Gastroesophageal sphincter (tissue), 4 donors: ENCODE data around the gene ECHDC3. TPM values are rescaled to one million over a fixed set of nuclear protein-coding genes. Genes with fewer than 3 reads are reported as not detected.

Source experiments
- ATAC-seq: fragments of 150-250 bp; one replicate; pipeline ENCODE4 v1.9.1; 2016; ENCODE audit warnings: mild to moderate bottlenecking, moderate library complexity
- H3K27ac ChIP-seq, 4 donors: fragments of 200-600 bp; sonication (generic) in 3 of 4; 1 replicate in 3 of 4; 2 replicates in 1 of 4; pipeline ENCODE4 v1.5.1; 2016 to 2019
- H3K27me3 ChIP-seq: fragments of 200-600 bp; sonication (generic); one replicate; pipeline ENCODE4 v1.5.1; 2019
- H3K36me3 ChIP-seq, 2 donors: fragments of 200-600 bp; sonication (generic); one replicate each; pipeline ENCODE4 v1.5.1; 2019; ENCODE audit warnings: control low read depth in 1 of 2
- H3K4me1 ChIP-seq, 3 donors: fragments of 200-600 bp; sonication (generic); 1 replicate in 2 of 3; 2 replicates in 1 of 3; pipeline ENCODE4 v1.5.1; 2016 to 2019; ENCODE audit warnings: control low read depth in 2 of 3
- H3K4me3 ChIP-seq, 2 donors: fragments of 200-600 bp; sonication (generic); one replicate each; pipeline ENCODE4 v1.5.1; 2019; ENCODE audit warnings: mild to moderate bottlenecking in 1 of 2, moderate library complexity in 1 of 2
- H3K9me3 ChIP-seq, 3 donors: fragments of 200-600 bp; sonication (generic); one replicate each; pipeline ENCODE4 v1.5.1; 2017 to 2019; ENCODE audit warnings: control low read depth in 2 of 3
- EP300 ChIP-seq: sonication (generic); formaldehyde crosslinking; IDR thresholded peaks from one replicate; pipeline ENCODE4 v1.6.1; 2017; ENCODE audit warnings: antibody characterized with exemption, mild to moderate bottlenecking
- POLR2A ChIP-seq, 2 donors: fragments of 450-650 bp; IDR thresholded peaks; one replicate each; pipeline ENCODE4 v1.6.1; 2017; ENCODE audit warnings: antibody characterized with exemption in 2 of 2, mild to moderate bottlenecking in 2 of 2, moderate library complexity in 1 of 2
- POLR2AphosphoS5 ChIP-seq: sonication (generic); formaldehyde crosslinking; IDR thresholded peaks from one replicate; pipeline ENCODE4 v1.6.1; 2017; ENCODE audit warnings: antibody characterized with exemption
- WGBS, 2 donors: methylation state at CpG; one replicate each; pipeline ENCODE4 v1.1.5; 2018; ENCODE audit warnings: low coverage in 1 of 2; 5-methylcytosine and 5-hydroxymethylcytosine counted together
- total RNA-seq, 4 donors: library from RNA; depleted of rRNA; stranded (reverse); fragments of >200 nt; gene quantifications; one replicate each; pipeline ENCODE4 v1.1.0, GENCODE V29; 2016
- TF ChIP-seq, protein P1 (sequence below), 4 experiments: fragments of 200-600 bp in 2 of 4; fragments of 450-650 bp in 2 of 4; sonication (generic) in 1 of 4; IDR thresholded peaks; one replicate each; pipeline ENCODE4 v1.5.1; 2017 to 2019; ENCODE audit warnings: antibody characterized with exemption in 4 of 4, mild to moderate bottlenecking in 2 of 4, moderate library complexity in 2 of 4

Gene ECHDC3
- total RNA-seq, 4 donors from 2014 or later = 7.3 to 19.3 (median 14.0) TPM

DNA sequence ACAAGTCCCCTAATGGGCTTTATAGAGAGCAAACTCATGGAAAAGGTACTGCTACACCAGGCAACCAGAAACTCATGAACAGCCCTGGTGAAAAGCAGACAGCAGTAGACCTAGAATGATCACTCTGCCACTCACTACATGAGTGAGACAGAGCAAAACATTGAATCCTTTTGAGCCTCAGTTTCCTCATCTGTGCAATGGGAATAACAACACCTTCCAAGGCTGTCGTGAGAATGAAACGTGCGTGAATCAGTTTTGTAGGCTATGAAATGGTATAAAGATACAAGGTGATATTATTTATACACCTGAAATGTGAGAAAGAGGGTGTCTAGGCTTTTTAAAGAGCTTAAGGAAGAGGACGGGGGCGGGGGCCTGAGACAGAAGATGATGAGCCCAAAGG, 66.6 kb downstream of the ECHDC3 start:
- TF ChIP-seq POLR2A (IDR thresholded peaks at IDR 0.05) (no peak), POLR2AphosphoS5 (no peak), EP300 (no peak)
- TF ChIP-seq, protein P1, sequence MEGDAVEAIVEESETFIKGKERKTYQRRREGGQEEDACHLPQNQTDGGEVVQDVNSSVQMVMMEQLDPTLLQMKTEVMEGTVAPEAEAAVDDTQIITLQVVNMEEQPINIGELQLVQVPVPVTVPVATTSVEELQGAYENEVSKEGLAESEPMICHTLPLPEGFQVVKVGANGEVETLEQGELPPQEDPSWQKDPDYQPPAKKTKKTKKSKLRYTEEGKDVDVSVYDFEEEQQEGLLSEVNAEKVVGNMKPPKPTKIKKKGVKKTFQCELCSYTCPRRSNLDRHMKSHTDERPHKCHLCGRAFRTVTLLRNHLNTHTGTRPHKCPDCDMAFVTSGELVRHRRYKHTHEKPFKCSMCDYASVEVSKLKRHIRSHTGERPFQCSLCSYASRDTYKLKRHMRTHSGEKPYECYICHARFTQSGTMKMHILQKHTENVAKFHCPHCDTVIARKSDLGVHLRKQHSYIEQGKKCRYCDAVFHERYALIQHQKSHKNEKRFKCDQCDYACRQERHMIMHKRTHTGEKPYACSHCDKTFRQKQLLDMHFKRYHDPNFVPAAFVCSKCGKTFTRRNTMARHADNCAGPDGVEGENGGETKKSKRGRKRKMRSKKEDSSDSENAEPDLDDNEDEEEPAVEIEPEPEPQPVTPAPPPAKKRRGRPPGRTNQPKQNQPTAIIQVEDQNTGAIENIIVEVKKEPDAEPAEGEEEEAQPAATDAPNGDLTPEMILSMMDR (IDR thresholded peaks at IDR 0.05) = no peak
- Histone ChIP-seq H3K4me3 (no peak overlapping the region), H3K27me3 (peaks cover 24% of the 10 kb centered on the region), H3K36me3 (no peaks in the 10 kb centered on the region), H3K4me1 (no peaks in the 10 kb centered on the region), H3K9me3 (no peaks in the 10 kb centered on the region), H3K27ac (no peak overlapping the region)
- ATAC-seq = no peak
- WGBS, 2 donors = 90 to 95% methylated on average over 5 of the region's 5 CpGs

- TF ChIP-seq EP300 (no peak), POLR2AphosphoS5 (no peak), POLR2A (IDR thresholded peaks at IDR 0.05) (no peak)
- TF ChIP-seq, protein P1 (IDR thresholded peaks at IDR 0.05) = no peak
- Histone ChIP-seq H3K27me3 (peaks cover 21% of the 10 kb centered on the region), H3K27ac (no peak overlapping the region), H3K4me1 (no peaks in the 10 kb centered on the region), H3K9me3 (no peaks in the 10 kb centered on the region), H3K36me3 (no peaks in the 10 kb centered on the region), H3K4me3 (no peak overlapping the region)
- peak; percentile 34 for ATAC-seq
- WGBS, 2 donors = 34 to 43% methylated on average over 10 to 13 of the region's 13 CpGs
Measured at GRCh38 chr10:11810313-11810766, 68.2 kb downstream of the ECHDC3 start.

DNA sequence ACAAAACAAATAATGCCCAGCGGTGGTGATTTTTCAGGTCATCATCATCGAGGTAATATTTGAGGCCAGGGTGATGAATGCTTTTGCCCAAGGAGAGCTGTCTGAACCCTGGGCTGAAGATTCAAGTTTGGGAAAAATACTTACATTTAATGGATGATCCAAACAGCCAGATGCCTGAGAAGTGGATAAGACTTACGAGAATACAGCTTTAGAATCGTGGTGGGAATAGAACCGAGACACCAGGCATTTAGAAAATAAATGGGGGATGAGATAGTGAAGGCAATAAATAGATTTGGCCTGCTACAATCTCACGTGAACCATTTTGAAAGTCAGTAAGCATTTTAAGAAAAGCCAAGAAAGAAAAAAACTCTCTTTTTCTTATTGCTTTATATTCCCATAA, 68.8 kb downstream of the ECHDC3 start:
- Histone ChIP-seq H3K27ac (no peak overlapping the region), H3K4me3 (no peak overlapping the region), H3K27me3 (peaks cover 18% of the 10 kb centered on the region), H3K9me3 (no peaks in the 10 kb centered on the region), H3K4me1 (no peaks in the 10 kb centered on the region), H3K36me3 (no peaks in the 10 kb centered on the region)
- ATAC-seq = no peak
- WGBS, 2 donors = 54 to 75% methylated on average over 6 of the region's 6 CpGs
- no peak for TF ChIP-seq POLR2AphosphoS5
- TF ChIP-seq, protein P1 (IDR thresholded peaks at IDR 0.05) = no peak
- TF ChIP-seq POLR2A (IDR thresholded peaks at IDR 0.05) = no peak
- no peak for TF ChIP-seq EP300

GRCh38 chr10:11813177-11813576, 71.0 kb downstream of the ECHDC3 start:
- Histone ChIP-seq H3K27me3 (peaks cover 23% of the 10 kb centered on the region), H3K27ac (no peak overlapping the region), H3K36me3 (no peaks in the 10 kb centered on the region), H3K4me3 (no peak overlapping the region), H3K4me1 (no peaks in the 10 kb centered on the region), H3K9me3 (no peaks in the 10 kb centered on the region)
- ATAC-seq = no peak
- TF ChIP-seq POLR2A (IDR thresholded peaks at IDR 0.05) (no peak), POLR2AphosphoS5 (no peak), EP300 (no peak)
- TF ChIP-seq, protein P1 (IDR thresholded peaks at IDR 0.05) = no peak
- 73 to 93% methylated on average over 2 to 3 of the region's 7 CpGs for WGBS, 2 donors

Other genes with a start within 250 kb of the ECHDC3 start
- 10 to 100 TPM in 3 of 4 donors, 1 to 10 TPM in 1; 9.0 to 14.7 (median 12.5) TPM for gene USP6NL, start 130.7 kb upstream of the ECHDC3 start, total RNA-seq
- gene PROSER2, start 81.0 kb downstream of the ECHDC3 start, total RNA-seq = 10 to 100 TPM in 1 of 4 donors, 1 to 10 TPM in 2, under 1 TPM in 1; 0.62 to 10.3 (median 1.8) TPM